MM.1S (cell line): ENCODE measurements around the gene LYSET.
"Not testable (repeated sequence)": the region's sequence is repeated elsewhere in the genome, so short reads cannot be mapped to it uniquely, and the experiment has no call there.

Experiments
- DNase-seq: peaks from one replicate; pipeline ENCODE4 v3.0.0-alpha.2; 2015
- H2AFZ ChIP-seq: fragments of 300-600 bp; sonication (generic); 2 replicates; pipeline ENCODE4 v1.6.0; 2016; ENCODE audit warnings: antibody characterized with exemption, low read length
- H3F3A ChIP-seq: fragments of 300-600 bp; sonication (generic); 2 replicates; pipeline ENCODE4 v1.6.1; 2016; ENCODE audit warnings: mild to moderate bottlenecking, antibody characterized with exemption, low read length, moderate library complexity, mixed read lengths; ENCODE audit not compliant: insufficient read depth
- H3K27ac ChIP-seq: fragments of 300-600 bp; sonication (generic); 2 replicates; pipeline ENCODE4 v1.5.1; 2016; ENCODE audit warnings: mild to moderate bottlenecking, low read length
- H3K27me3 ChIP-seq: fragments of 300-600 bp; sonication (generic); replicated peaks from 2 replicates; pipeline ENCODE4 v1.6.0; 2016; ENCODE audit warnings: low read length; ENCODE audit not compliant: insufficient read depth
- H3K36me3 ChIP-seq: fragments of 300-600 bp; sonication (generic); replicated peaks from 2 replicates; pipeline ENCODE4 v1.6.1; 2016; ENCODE audit warnings: mild to moderate bottlenecking, low read length, mixed read lengths; ENCODE audit not compliant: insufficient read depth
- H3K4me1 ChIP-seq: fragments of 300-600 bp; sonication (generic); 2 replicates; pipeline ENCODE4 v1.6.1; 2016; ENCODE audit warnings: low read length, mixed read lengths
- H3K4me2 ChIP-seq: fragments of 300-600 bp; sonication (generic); 2 replicates; pipeline ENCODE4 v1.6.0; 2016; ENCODE audit warnings: low read depth, low read length
- H3K4me3 ChIP-seq: fragments of 300-600 bp; sonication (generic); 2 replicates; pipeline ENCODE4 v1.5.1; 2016; ENCODE audit warnings: low read length, mixed read lengths
- H3K79me2 ChIP-seq: fragments of 300-600 bp; sonication (generic); 2 replicates; pipeline ENCODE4 v1.6.1; 2016; ENCODE audit warnings: mixed run types, low read length, mixed read lengths
- H3K9ac ChIP-seq: fragments of 300-600 bp; sonication (generic); 2 replicates; pipeline ENCODE4 v1.6.1; 2016; ENCODE audit warnings: low read length, mixed read lengths
- H3K9me2 ChIP-seq: fragments of 300-600 bp; sonication (generic); replicated peaks from 2 replicates; pipeline ENCODE4 v1.6.1; 2016; ENCODE audit warnings: mild to moderate bottlenecking, low read length, mixed read lengths; ENCODE audit not compliant: insufficient read depth
- H3K9me3 ChIP-seq: fragments of 300-600 bp; sonication (generic); replicated peaks from 2 replicates; pipeline ENCODE4 v1.6.1; 2016; ENCODE audit warnings: mild to moderate bottlenecking, low read length, mixed read lengths; ENCODE audit not compliant: insufficient read depth
- H4K20me1 ChIP-seq: fragments of 300-600 bp; sonication (generic); 2 replicates; pipeline ENCODE4 v1.6.1; 2016; ENCODE audit warnings: mild to moderate bottlenecking, low read length, moderate library complexity, mixed read lengths; ENCODE audit not compliant: insufficient read depth
- CTCF ChIP-seq: fragments of 300-600 bp; sonication (generic); IDR thresholded peaks from 2 replicates; pipeline ENCODE4 v1.5.1; 2016; ENCODE audit warnings: antibody characterized with exemption, low read length, mixed read lengths
- EZH2 ChIP-seq: fragments of 300-600 bp; sonication (generic); optimal IDR thresholded peaks from 2 replicates; pipeline ENCODE3; 2017; ENCODE audit warnings: low read depth, mild to moderate bottlenecking, antibody characterized with exemption, low read length, mixed read lengths
- EZH2phosphoT487 ChIP-seq: fragments of 300-600 bp; sonication (generic); IDR thresholded peaks from 2 replicates; pipeline ENCODE4 v1.6.1; 2018; ENCODE audit warnings: antibody characterized with exemption, low read length

Gene LYSET

GRCh38 chr14:93155667-93156066, 29.4 kb upstream of the LYSET start:
- Histone ChIP-seq H3K4me3 (no peak overlapping the region), H2AFZ (no peak overlapping the region), H3K36me3 (no peaks in the 10 kb centered on the region), H3K4me2 (no peak overlapping the region), H3K27me3 (no peaks in the 10 kb centered on the region), H4K20me1 (no peaks in the 10 kb centered on the region), H3K27ac (no peak overlapping the region), H3K79me2 (no peaks in the 10 kb centered on the region), H3K9ac (no peak overlapping the region), H3K9me2 (no peaks in the 10 kb centered on the region), H3K4me1 (no peaks in the 10 kb centered on the region), H3F3A (no peaks in the 10 kb centered on the region), H3K9me3 (no peaks in the 10 kb centered on the region)
- TF ChIP-seq CTCF (no peak), EZH2 (no peak), EZH2phosphoT487 (no peak)
- DNase-seq = no peak

- no peak overlapping the region for H3K27ac ChIP-seq
Measured at GRCh38 chr14:93156693-93157369, 28.3 kb upstream of the LYSET start.

GRCh38 chr14:93158349-93158748, 26.8 kb upstream of the LYSET start:
- not testable (repeated sequence) for H4K20me1 ChIP-seq, H3K27me3 ChIP-seq, H3K9ac ChIP-seq, DNase-seq, H3K9me3 ChIP-seq, H3K9me2 ChIP-seq, H3K4me1 ChIP-seq, H3K36me3 ChIP-seq, H3K4me2 ChIP-seq, H3K4me3 ChIP-seq, H3F3A ChIP-seq, H2AFZ ChIP-seq, H3K79me2 ChIP-seq, H3K27ac ChIP-seq

More at GRCh38 chr14:93156693-93157369, 28.3 kb upstream of the LYSET start:
- no peaks in the 10 kb centered on the region for H3K9me3 ChIP-seq
- TF ChIP-seq EZH2 (no peak), EZH2phosphoT487 (no peak)
- no peaks in the 10 kb centered on the region for H4K20me1 ChIP-seq
- H3K36me3 ChIP-seq = no peaks in the 10 kb centered on the region
- H3F3A ChIP-seq = no peaks in the 10 kb centered on the region
- no peak overlapping the region for H3K9ac ChIP-seq
- no peaks in the 10 kb centered on the region for H3K27me3 ChIP-seq
- no peak for DNase-seq
- no peak overlapping the region for H3K4me2 ChIP-seq
- no peak overlapping the region for H2AFZ ChIP-seq
- H3K4me3 ChIP-seq = no peak overlapping the region
- H3K9me2 ChIP-seq = no peaks in the 10 kb centered on the region
- no peaks in the 10 kb centered on the region for H3K79me2 ChIP-seq
- no peaks in the 10 kb centered on the region for H3K4me1 ChIP-seq

- not testable (repeated sequence) for H3K4me3 ChIP-seq, H3K9me2 ChIP-seq, H3K9me3 ChIP-seq, H3K79me2 ChIP-seq, H3K4me2 ChIP-seq, H3K27me3 ChIP-seq, DNase-seq, H3K27ac ChIP-seq, H3F3A ChIP-seq, H2AFZ ChIP-seq, H3K4me1 ChIP-seq, H3K36me3 ChIP-seq, H3K9ac ChIP-seq, H4K20me1 ChIP-seq
Measured at GRCh38 chr14:93159625-93160352, 25.3 kb upstream of the LYSET start.
